Stimulated activated naive CD8-positive, alpha-beta T cell treated with anti-CD3 and anti-CD28 coated beads, Interleukin-15, amount 100 ng/mL, for 72 hours (primary cell): Measurements from ENCODE around the gene ATP5F1D.

ENCODE experiments used
- ATAC-seq: fragments of 150-1000 bp; cut with Tn5 transposase; 2 replicates; pipeline ENCODE4 v1.10.0; 2021; ENCODE audit warnings: mild to moderate bottlenecking, moderate library complexity
- DNase-seq, 2 donors: peaks; one replicate each; pipeline ENCODE4 v3.0.0; 2021 to 2022
- H3K27ac Mint-ChIP-seq, 2 donors: one replicate each; pipeline ENCODE4 v1.8.0; 2022; ENCODE audit warnings: mild to moderate bottlenecking in 2 of 2, mixed read lengths in 2 of 2, moderate library complexity in 2 of 2
- H3K27me3 Mint-ChIP-seq: one replicate; pipeline ENCODE4 v1.8.0; 2022; ENCODE audit warnings: mixed read lengths
- H3K4me1 Mint-ChIP-seq: one replicate; pipeline ENCODE4 v1.8.0; 2022; ENCODE audit warnings: mild to moderate bottlenecking, mixed read lengths
- H3K4me3 Mint-ChIP-seq, 2 donors: one replicate each; pipeline ENCODE4 v1.8.0; 2022; ENCODE audit warnings: mild to moderate bottlenecking in 2 of 2, mixed read lengths in 2 of 2, moderate library complexity in 1 of 2
- H3K9me3 Mint-ChIP-seq, 2 donors: one replicate each; pipeline ENCODE4 v1.8.0; 2022; ENCODE audit warnings: mixed read lengths in 2 of 2

The ATP5F1D gene

GRCh38 chr19:1274081-1274851, 32.7 kb downstream of the ATP5F1D start:
- H3K9me3 Mint-ChIP-seq: no peaks in the 10 kb centered on the region
- H3K27me3 Mint-ChIP-seq: no peaks in the 10 kb centered on the region
- ATAC-seq: no peak
- peaks cover 84% of the 10 kb centered on the region for H3K4me1 Mint-ChIP-seq
- peak overlapping the region in 1 of 2 donors; percentile 64 for H3K27ac Mint-ChIP-seq
- no peak for DNase-seq
- peak overlapping the region; percentile 82 to 83 for H3K4me3 Mint-ChIP-seq

GRCh38 chr19:1274852-1275259, 33.3 kb downstream of the ATP5F1D start:
- H3K9me3 Mint-ChIP-seq: no peaks in the 10 kb centered on the region
- no peak for DNase-seq
- H3K27me3 Mint-ChIP-seq: no peaks in the 10 kb centered on the region
- ATAC-seq: peak; percentile 1
- H3K27ac Mint-ChIP-seq: peak overlapping the region in 1 of 2 donors; percentile 54
- H3K4me3 Mint-ChIP-seq: peak overlapping the region; percentile 82 to 83
- H3K4me1 Mint-ChIP-seq: peaks cover 89% of the 10 kb centered on the region

GRCh38 chr19:1275260-1275975, 33.9 kb downstream of the ATP5F1D start, which contains the start of gene FAM174C:
Gene FAM174C (plus strand): TSS chr19:1275530. CDS start chr19:1275550, 20 bp downstream.
- H3K4me1 Mint-ChIP-seq: peaks cover 89% of the 10 kb centered on the region
- peak within 1 kb of the TSS; percentile 82 to 83 for H3K4me3 Mint-ChIP-seq
- DNase-seq (peak; percentile 94 to 97), ATAC-seq (peak; percentile 91)
- no peaks in the 10 kb centered on the region for H3K27me3 Mint-ChIP-seq
- H3K9me3 Mint-ChIP-seq: no peaks in the 10 kb centered on the region
- H3K27ac Mint-ChIP-seq: peak within 1 kb of the TSS; percentile 93 to 95

GRCh38 chr19:1275976-1276627, 34.6 kb downstream of the ATP5F1D start:
- DNase-seq (no peak), ATAC-seq (no peak)
- H3K27ac Mint-ChIP-seq: peak overlapping the region; percentile 93 to 95
- no peaks in the 10 kb centered on the region for H3K9me3 Mint-ChIP-seq
- no peaks in the 10 kb centered on the region for H3K27me3 Mint-ChIP-seq
- peaks cover 84% of the 10 kb centered on the region for H3K4me1 Mint-ChIP-seq
- H3K4me3 Mint-ChIP-seq: peak overlapping the region; percentile 78 to 81

- Mint-ChIP-seq H3K27ac (peak overlapping the region; percentile 79 to 93), H3K4me1 (peaks cover 79% of the 10 kb centered on the region), H3K9me3 (no peaks in the 10 kb centered on the region), H3K27me3 (peaks cover 3% of the 10 kb centered on the region), H3K4me3 (peak overlapping the region; percentile 78 to 81)
- ATAC-seq (no peak), DNase-seq (no peak)
These were observed 35.1 kb downstream of the ATP5F1D start for GRCh38 chr19:1276628-1277022.

- ATAC-seq (no peak), DNase-seq (no peak)
- no peaks in the 10 kb centered on the region for H3K9me3 Mint-ChIP-seq
- H3K4me1 Mint-ChIP-seq: peaks cover 74% of the 10 kb centered on the region
- peak overlapping the region; percentile 79 to 93 for H3K27ac Mint-ChIP-seq
- H3K27me3 Mint-ChIP-seq: peaks cover 7% of the 10 kb centered on the region
- peak overlapping the region; percentile 78 to 81 for H3K4me3 Mint-ChIP-seq
These were observed 35.5 kb downstream of the ATP5F1D start for GRCh38 chr19:1277061-1277460.

GRCh38 chr19:1278074-1278473, 36.5 kb downstream of the ATP5F1D start:
- peak overlapping the region; percentile 3 to 39 for H3K4me3 Mint-ChIP-seq
- no peak overlapping the region for H3K27ac Mint-ChIP-seq

GRCh38 chr19:1278713-1279660, 37.4 kb downstream of the ATP5F1D start:
- DNase-seq: no peak
- Mint-ChIP-seq H3K27ac (peak overlapping the region in 1 of 2 donors; percentile 74), H3K9me3 (no peaks in the 10 kb centered on the region), H3K4me3 (peak overlapping the region in 1 of 2 donors; percentile 33), H3K4me1 (peaks cover 55% of the 10 kb centered on the region), H3K27me3 (peaks cover 12% of the 10 kb centered on the region)
- no peak for ATAC-seq

More at GRCh38 chr19:1278074-1278473, 36.5 kb downstream of the ATP5F1D start:
- Mint-ChIP-seq H3K27me3 (peaks cover 7% of the 10 kb centered on the region), H3K4me1 (peaks cover 64% of the 10 kb centered on the region), H3K9me3 (no peaks in the 10 kb centered on the region)
- ATAC-seq (no peak), DNase-seq (no peak)

- H3K4me3 Mint-ChIP-seq: peak overlapping the region in 1 of 2 donors; percentile 17
- ATAC-seq: peak; percentile 6
These were observed 38.3 kb downstream of the ATP5F1D start for GRCh38 chr19:1279782-1280341.

GRCh38 chr19:1280636-1281568, 39.4 kb downstream of the ATP5F1D start:
- no peak for DNase-seq
- no peaks in the 10 kb centered on the region for H3K9me3 Mint-ChIP-seq
- peaks cover 48% of the 10 kb centered on the region for H3K4me1 Mint-ChIP-seq
- H3K4me3 Mint-ChIP-seq: no peak overlapping the region
- no peak for ATAC-seq
- peaks cover 27% of the 10 kb centered on the region for H3K27me3 Mint-ChIP-seq
- no peak overlapping the region for H3K27ac Mint-ChIP-seq

More at GRCh38 chr19:1279782-1280341, 38.3 kb downstream of the ATP5F1D start:
- H3K27ac Mint-ChIP-seq: no peak overlapping the region
- H3K27me3 Mint-ChIP-seq: peaks cover 21% of the 10 kb centered on the region
- peak; percentile 82 to 83 for DNase-seq
- H3K4me1 Mint-ChIP-seq: peaks cover 48% of the 10 kb centered on the region
- H3K9me3 Mint-ChIP-seq: no peaks in the 10 kb centered on the region

- Mint-ChIP-seq H3K27me3 (peaks cover 33% of the 10 kb centered on the region), H3K4me1 (peaks cover 48% of the 10 kb centered on the region), H3K4me3 (no peak overlapping the region), H3K27ac (peak overlapping the region in 1 of 2 donors; percentile 91), H3K9me3 (no peaks in the 10 kb centered on the region)
- ATAC-seq: no peak
- DNase-seq: no peak
These were observed 40.2 kb downstream of the ATP5F1D start for GRCh38 chr19:1281569-1282287.

GRCh38 chr19:1282588-1283206, 41.1 kb downstream of the ATP5F1D start:
- Mint-ChIP-seq H3K9me3 (no peaks in the 10 kb centered on the region), H3K27ac (no peak overlapping the region), H3K4me3 (no peak overlapping the region), H3K4me1 (peaks cover 40% of the 10 kb centered on the region), H3K27me3 (peaks cover 43% of the 10 kb centered on the region)
- DNase-seq (no peak), ATAC-seq (no peak)
